Neural cell (in vitro differentiated cells): Measurements from ENCODE around the gene SH3RF3. TPM values are rescaled to one million over a fixed set of nuclear protein-coding genes. Genes with fewer than 3 reads are reported as not detected.

ENCODE experiments used
- H2AFZ ChIP-seq: fragments of 200-600, 300-800 bp; sonication (generic), shearing (Covaris generic); 2 replicates; pipeline ENCODE4 v1.6.0; 2014; ENCODE audit warnings: low read depth, mild to moderate bottlenecking, antibody characterized with exemption, low read length, moderate library complexity
- H3F3A ChIP-seq: fragments of 200-600 bp; shearing (Covaris generic); 2 replicates; pipeline ENCODE4 v1.6.1; 2016; ENCODE audit warnings: mild to moderate bottlenecking, moderate library complexity, mixed read lengths, antibody characterized with exemption, low read length; ENCODE audit not compliant: insufficient read depth, poor library complexity, severe bottlenecking
- H3K27ac ChIP-seq: fragments of 200-600, 300-800 bp; sonication (generic), shearing (Covaris generic); 2 replicates; pipeline ENCODE4 v1.5.1; 2014; ENCODE audit warnings: mild to moderate bottlenecking, low read length, moderate library complexity
- H3K27me3 ChIP-seq: fragments of 300-800, 200-600 bp; sonication (generic), shearing (Covaris generic); 2 replicates; pipeline ENCODE4 v1.6.0; 2014; ENCODE audit warnings: mild to moderate bottlenecking, low read depth, low read length, moderate library complexity; ENCODE audit not compliant: insufficient read depth
- H3K36me3 ChIP-seq: fragments of 300-800, 200-600 bp; sonication (generic), shearing (Covaris generic); 2 replicates; pipeline ENCODE4 v1.5.1; 2014; ENCODE audit warnings: mild to moderate bottlenecking, antibody characterized with exemption, low read length, moderate library complexity; ENCODE audit not compliant: insufficient read depth
- H3K4me2 ChIP-seq: fragments of 300-800, 200-600 bp; sonication (generic), shearing (Covaris generic); 2 replicates; pipeline ENCODE4 v1.6.0; 2014; ENCODE audit warnings: mild to moderate bottlenecking, low read length
- H3K4me3 ChIP-seq: fragments of 300-800, 200-600 bp; sonication (generic), shearing (Covaris generic); 2 replicates; pipeline ENCODE4 v1.5.1; 2014; ENCODE audit warnings: mild to moderate bottlenecking, low read length, moderate library complexity
- H3K79me2 ChIP-seq: fragments of 200-600 bp; shearing (Covaris generic); replicated peaks from 2 replicates; pipeline ENCODE4 v1.6.0; 2014; ENCODE audit warnings: mild to moderate bottlenecking, low read length, moderate library complexity; ENCODE audit not compliant: insufficient read depth
- H3K9ac ChIP-seq: fragments of 300-800, 200-600 bp; sonication (generic), shearing (Covaris generic); 2 replicates; pipeline ENCODE4 v1.6.1; 2016; ENCODE audit warnings: mild to moderate bottlenecking, low read length, mixed read lengths
- H3K9me2 ChIP-seq: fragments of 200-600 bp; shearing (Covaris generic); 2 replicates; pipeline ENCODE4 v1.6.1; 2016; ENCODE audit warnings: mild to moderate bottlenecking, low read length, mixed read lengths; ENCODE audit not compliant: insufficient read depth
- H3K9me3 ChIP-seq: fragments of 200-600, 300-800 bp; sonication (generic), shearing (Covaris generic); 2 replicates; pipeline ENCODE4 v1.6.1; 2016; ENCODE audit warnings: mild to moderate bottlenecking, mixed run types, low read length, moderate library complexity, mixed read lengths
- H4K20me1 ChIP-seq: fragments of 200-600 bp; shearing (Covaris generic); 2 replicates; pipeline ENCODE4 v1.6.1; 2016; ENCODE audit warnings: mild to moderate bottlenecking, mixed run types; ENCODE audit not compliant: insufficient read depth
- CTCF ChIP-seq: fragments of 450-650 bp; IDR thresholded peaks from 2 replicates; pipeline ENCODE4 v1.5.1; 2014; ENCODE audit warnings: antibody characterized with exemption, mild to moderate bottlenecking, moderate library complexity; ENCODE audit not compliant: poor library complexity, severe bottlenecking
- EP300 ChIP-seq: fragments of 450-650 bp; conservative IDR thresholded peaks from 2 replicates; pipeline ENCODE4 v1.6.1; 2014; ENCODE audit warnings: antibody characterized with exemption, mild to moderate bottlenecking, moderate library complexity; ENCODE audit not compliant: poor library complexity, severe bottlenecking
- EZH2 ChIP-seq: fragments of 200-600, 300-800 bp; shearing (Covaris generic), sonication (generic); IDR thresholded peaks from 2 replicates; pipeline ENCODE4 v1.6.1; 2014; ENCODE audit warnings: antibody characterized with exemption, low read length, borderline replicate concordance, mild to moderate bottlenecking; ENCODE audit not compliant: insufficient read depth, poor library complexity, severe bottlenecking
- MXI1 ChIP-seq: fragments of 450-650 bp; conservative IDR thresholded peaks from 2 replicates; pipeline ENCODE4 v1.6.1; 2014; ENCODE audit warnings: antibody characterized with exemption, mild to moderate bottlenecking; ENCODE audit not compliant: poor library complexity, severe bottlenecking
- POLR2AphosphoS5 ChIP-seq: IDR thresholded peaks from 2 replicates; pipeline ENCODE4 v1.6.1; 2012
- RAD21 ChIP-seq: fragments of 450-650 bp; conservative IDR thresholded peaks from 2 replicates; pipeline ENCODE4 v1.6.1; 2014; ENCODE audit warnings: antibody characterized with exemption, mild to moderate bottlenecking, moderate library complexity
- REST ChIP-seq: IDR thresholded peaks from 2 replicates; pipeline ENCODE4 v1.6.1; 2012; ENCODE audit warnings: borderline replicate concordance
- SMC3 ChIP-seq: fragments of 450-650 bp; conservative IDR thresholded peaks from 2 replicates; pipeline ENCODE4 v1.6.1; 2014; ENCODE audit warnings: antibody characterized with exemption, mild to moderate bottlenecking, moderate library complexity; ENCODE audit not compliant: poor library complexity
- TAF1 ChIP-seq: IDR thresholded peaks from 2 replicates; pipeline ENCODE4 v1.6.1; 2012; ENCODE audit warnings: low read depth
- polyA plus RNA-seq: library from polyadenylated mRNA; depleted of rRNA; stranded (reverse); fragments of >200 nt; gene quantifications from 2 replicates; pipeline ENCODE4 v1.2.3, GENCODE V29; 2014

The SH3RF3 gene
- polyA plus RNA-seq, 1 donor from 2014 or later, result 0.53 TPM

- no peak overlapping the region for H2AFZ ChIP-seq
- no peaks in the 10 kb centered on the region for H3F3A ChIP-seq
- no peaks in the 10 kb centered on the region for H4K20me1 ChIP-seq
- TF ChIP-seq POLR2AphosphoS5, result no peak
- TF ChIP-seq TAF1, result no peak
- TF ChIP-seq MXI1, result no peak
- TF ChIP-seq RAD21, result no peak
- TF ChIP-seq EP300, result no peak
- no peak for TF ChIP-seq CTCF
- TF ChIP-seq REST, result no peak
- no peak for TF ChIP-seq SMC3
- TF ChIP-seq EZH2, result no peak
- H3K9me2 ChIP-seq, result no peaks in the 10 kb centered on the region
- H3K27me3 ChIP-seq, result no peaks in the 10 kb centered on the region
- no peak overlapping the region for H3K9ac ChIP-seq
- no peak overlapping the region for H3K27ac ChIP-seq
- no peak overlapping the region for H3K4me2 ChIP-seq
- H3K79me2 ChIP-seq, result no peaks in the 10 kb centered on the region
- H3K4me3 ChIP-seq, result no peak overlapping the region
- H3K9me3 ChIP-seq, result no peaks in the 10 kb centered on the region
- no peaks in the 10 kb centered on the region for H3K36me3 ChIP-seq
Observed at GRCh38 chr2:109216332-109216731, 87.3 kb downstream of the SH3RF3 start.

GRCh38 chr2:109217362-109218086 is 88.5 kb downstream of the SH3RF3 start:
- H3F3A ChIP-seq, result no peaks in the 10 kb centered on the region
- no peaks in the 10 kb centered on the region for H3K27me3 ChIP-seq
- no peak overlapping the region for H3K4me2 ChIP-seq
- H4K20me1 ChIP-seq, result no peaks in the 10 kb centered on the region
- H3K79me2 ChIP-seq, result no peaks in the 10 kb centered on the region
- H3K9me3 ChIP-seq, result no peaks in the 10 kb centered on the region
- H3K9ac ChIP-seq, result no peak overlapping the region
- no peaks in the 10 kb centered on the region for H3K36me3 ChIP-seq
- H2AFZ ChIP-seq, result no peak overlapping the region
- no peak for TF ChIP-seq POLR2AphosphoS5
- TF ChIP-seq EZH2, result no peak
- TF ChIP-seq CTCF, result no peak
- TF ChIP-seq REST, result no peak
- no peak for TF ChIP-seq RAD21
- TF ChIP-seq SMC3, result no peak
- no peak for TF ChIP-seq MXI1
- no peak for TF ChIP-seq TAF1
- no peaks in the 10 kb centered on the region for H3K9me2 ChIP-seq
- H3K4me3 ChIP-seq, result no peak overlapping the region
- no peak overlapping the region for H3K27ac ChIP-seq
